ENCODE results near the gene CCT8L2.
"Not testable (repeated sequence)": the region's sequence is repeated elsewhere in the genome, so short reads cannot be mapped to it uniquely, and the experiment has no call there.

CCT8L2 gene

DNA sequence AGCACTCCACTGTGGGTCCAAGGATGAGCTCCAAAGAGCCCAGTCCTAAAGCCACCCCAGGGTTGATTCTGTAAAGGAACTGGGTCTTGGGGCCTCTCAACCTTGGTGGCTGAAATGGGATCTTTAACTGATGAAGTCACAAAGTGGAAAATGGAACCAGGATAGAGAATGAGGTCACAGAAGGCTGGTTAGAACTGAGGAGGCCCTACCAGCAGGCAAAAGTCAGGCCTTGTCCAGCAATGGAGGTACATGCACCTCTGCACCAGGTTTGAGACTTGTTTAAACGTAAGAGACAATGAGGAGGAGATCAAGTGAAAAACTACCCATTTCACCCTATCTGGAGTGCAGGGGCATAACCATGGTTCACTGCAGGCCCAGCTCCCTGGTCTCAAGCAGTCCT, at the start of gene CCT8L2:
TSS of gene CCT8L2 (minus strand) at position 101 of the 400 bp plus-strand sequence. CDS start 260 bp downstream, outside the sequence.
- not testable (repeated sequence) for DNase-seq

- not testable (repeated sequence) for DNase-seq
These were observed 42.8 kb upstream of the CCT8L2 start for GRCh38 chr22:16635442-16635841.

DNA sequence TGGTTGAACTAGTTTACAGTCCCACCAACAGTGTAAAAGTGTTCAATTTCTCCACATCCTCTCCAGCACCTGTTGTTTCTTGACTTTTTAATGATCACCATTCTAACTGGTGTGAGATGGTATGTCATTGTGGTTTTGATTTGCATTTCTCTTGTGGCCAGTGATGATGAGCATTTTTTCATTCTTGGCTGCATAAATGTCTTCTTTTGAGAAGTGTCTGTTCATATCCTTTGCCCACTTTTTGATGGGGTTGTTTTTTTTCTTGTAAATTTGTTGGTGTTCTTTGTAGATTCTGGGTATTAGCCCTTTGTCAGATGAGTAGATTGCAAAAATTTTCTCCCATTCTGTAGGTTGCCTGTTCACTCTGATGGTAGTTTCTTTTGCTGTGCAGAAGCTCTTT, 41.5 kb upstream of the CCT8L2 start:
- not testable (repeated sequence) for DNase-seq

DNA sequence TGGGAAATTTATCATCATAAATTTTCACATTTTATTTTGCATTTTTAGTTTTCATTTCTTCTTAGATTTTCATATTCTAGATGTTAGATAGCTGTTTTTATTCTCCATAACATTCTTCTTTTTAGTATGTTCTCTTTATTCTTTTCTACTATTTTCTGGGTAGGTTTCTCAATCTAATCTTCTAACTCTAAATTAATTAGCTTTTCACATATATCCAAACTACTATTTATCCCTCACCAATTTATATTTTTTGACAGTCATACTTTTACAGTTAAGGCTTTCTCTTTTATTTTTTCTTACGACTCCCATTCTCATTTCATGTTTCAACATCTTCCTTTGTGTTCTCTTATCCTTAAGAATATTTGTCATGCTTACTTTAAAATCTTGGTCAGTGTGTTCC, 35.9 kb upstream of the CCT8L2 start:
- not testable (repeated sequence) for DNase-seq

GRCh38 chr22:16625018-16625417, 32.4 kb upstream of the CCT8L2 start:
- not testable (repeated sequence) for DNase-seq

DNA sequence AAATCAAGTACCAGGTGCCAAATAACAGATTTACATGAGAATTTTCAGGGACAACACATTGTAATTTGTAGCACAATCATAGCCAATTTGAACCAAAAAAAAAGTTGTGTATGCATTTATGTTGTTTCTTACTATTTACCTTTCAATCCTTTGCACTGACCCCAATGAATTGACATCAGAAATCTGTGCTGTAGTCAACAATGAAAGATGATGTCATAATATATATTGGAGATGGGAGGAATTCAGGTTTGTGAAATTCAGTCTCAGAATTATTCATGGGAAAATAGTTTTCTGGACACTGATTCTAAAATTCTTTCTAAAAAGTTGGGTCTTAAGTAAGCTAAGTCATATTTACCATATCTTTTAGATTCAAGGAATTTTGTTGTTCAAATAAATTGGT, 31.0 kb upstream of the CCT8L2 start:
- DNase-seq: not testable (repeated sequence)

GRCh38 chr22:16617516-16617915, 24.9 kb upstream of the CCT8L2 start:
- not testable (repeated sequence) for DNase-seq

- DNase-seq: not testable (repeated sequence)
These were observed 23.9 kb upstream of the CCT8L2 start for GRCh38 chr22:16616390-16616938.

DNA sequence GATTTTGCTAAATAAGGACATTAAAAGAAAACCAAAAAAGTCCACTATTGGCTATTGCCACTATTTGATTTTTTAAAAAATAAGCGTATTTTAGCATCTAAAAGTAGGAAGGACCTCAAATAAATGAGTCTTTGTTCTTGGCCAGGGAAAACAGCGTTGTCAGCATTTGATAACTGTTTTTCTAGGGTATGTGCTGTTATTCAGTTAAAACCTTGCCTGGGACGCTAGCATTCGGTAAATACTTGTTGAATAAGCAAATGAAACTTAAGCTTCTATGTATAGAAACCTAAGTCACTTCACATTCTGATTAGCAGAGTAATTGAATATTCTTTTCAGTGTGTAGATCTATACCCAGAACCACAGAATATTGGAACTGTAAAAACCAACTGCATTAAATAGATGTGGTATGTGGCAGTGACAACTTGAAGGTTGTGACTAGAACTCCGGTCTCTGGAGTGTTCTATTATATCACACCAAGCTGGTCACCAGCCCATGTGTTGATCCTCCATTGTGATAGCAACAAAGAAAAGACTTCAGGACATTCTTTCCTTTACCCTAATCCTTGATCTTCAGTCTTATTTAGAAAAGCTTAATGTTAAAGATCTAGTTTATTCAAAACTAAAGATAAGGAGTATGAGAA, 23.1 kb upstream of the CCT8L2 start:
- DNase-seq: not testable (repeated sequence)

DNA sequence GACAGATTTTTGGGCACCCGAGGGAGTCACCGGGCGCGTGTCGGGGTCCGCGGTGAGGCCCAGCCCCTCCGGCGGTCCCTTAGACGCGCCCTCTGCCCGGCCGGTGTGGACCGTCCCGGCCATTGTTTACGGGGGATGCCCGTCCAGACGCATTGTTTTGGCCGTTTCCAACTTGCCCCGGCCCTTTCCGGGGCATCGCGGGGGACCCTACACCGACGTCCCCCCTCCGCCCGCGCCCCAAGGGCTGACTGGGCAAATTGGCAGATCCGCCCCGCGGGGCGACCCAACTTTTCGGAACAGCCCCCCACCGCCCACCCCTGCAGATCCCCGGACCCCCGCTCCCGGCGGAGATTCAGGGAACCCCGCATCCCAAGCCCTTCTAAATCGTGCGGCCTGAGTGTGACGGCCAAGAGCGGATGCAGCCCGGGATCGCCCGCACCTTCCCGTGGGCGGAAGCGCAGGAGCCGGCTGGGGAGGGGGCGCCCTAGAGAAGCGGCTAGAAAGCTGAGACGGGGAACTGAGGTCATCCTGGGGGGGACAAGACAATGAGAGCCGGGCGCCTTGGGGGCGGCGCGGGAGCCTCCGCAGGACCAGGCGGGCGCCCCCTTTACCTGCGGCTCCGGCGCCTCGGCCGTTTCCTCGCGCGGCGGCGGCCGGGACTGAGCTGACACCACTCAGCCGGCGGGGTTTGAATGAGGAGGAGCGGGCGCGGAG, 17.1 kb upstream of the CCT8L2 start:
- no peak for DNase-seq

GRCh38 chr22:16608931-16609330, 16.3 kb upstream of the CCT8L2 start:
- no peak for DNase-seq

GRCh38 chr22:16604257-16604998, 11.8 kb upstream of the CCT8L2 start:
- DNase-seq: not testable (repeated sequence)

- DNase-seq: not testable (repeated sequence)
These were observed 11.2 kb upstream of the CCT8L2 start for GRCh38 chr22:16603770-16604242.

GRCh38 chr22:16603448-16603768, 10.8 kb upstream of the CCT8L2 start:
- DNase-seq: no peak

DNA sequence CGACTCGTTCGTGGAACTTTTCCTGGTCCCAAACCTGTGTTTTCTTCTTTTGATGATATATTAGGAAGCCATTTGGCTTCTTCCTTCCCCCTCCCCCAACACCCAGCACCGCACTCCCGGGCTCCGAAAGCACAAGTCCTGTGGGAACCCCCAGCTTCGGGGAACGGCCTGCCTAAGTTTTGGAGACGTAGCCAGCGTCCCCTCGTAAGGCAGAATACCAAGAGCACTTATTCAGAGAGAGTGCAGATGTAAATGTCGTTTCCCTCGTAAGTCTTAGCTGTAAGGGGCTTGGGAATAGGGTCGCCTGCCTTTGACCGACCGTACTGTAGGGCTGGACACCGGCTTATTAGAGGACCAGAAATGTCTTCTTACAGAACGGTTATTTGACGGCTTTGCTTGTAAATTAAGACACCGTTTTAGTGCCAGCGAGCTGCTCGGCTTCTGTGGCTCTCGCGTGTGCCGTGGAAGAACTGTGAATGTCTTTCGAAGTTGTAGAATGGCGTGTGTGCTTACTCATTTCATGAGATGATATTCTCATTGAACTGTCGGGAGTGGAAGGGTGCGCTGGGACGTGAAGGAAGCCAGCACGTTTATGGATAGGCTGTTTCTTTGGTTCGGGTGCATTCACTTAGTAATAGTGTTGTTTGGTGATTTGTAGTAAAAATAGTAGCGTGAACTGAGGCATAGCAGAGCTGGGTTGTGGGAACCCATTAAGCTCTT, 10.3 kb upstream of the CCT8L2 start:
- not testable (repeated sequence) for DNase-seq

DNA sequence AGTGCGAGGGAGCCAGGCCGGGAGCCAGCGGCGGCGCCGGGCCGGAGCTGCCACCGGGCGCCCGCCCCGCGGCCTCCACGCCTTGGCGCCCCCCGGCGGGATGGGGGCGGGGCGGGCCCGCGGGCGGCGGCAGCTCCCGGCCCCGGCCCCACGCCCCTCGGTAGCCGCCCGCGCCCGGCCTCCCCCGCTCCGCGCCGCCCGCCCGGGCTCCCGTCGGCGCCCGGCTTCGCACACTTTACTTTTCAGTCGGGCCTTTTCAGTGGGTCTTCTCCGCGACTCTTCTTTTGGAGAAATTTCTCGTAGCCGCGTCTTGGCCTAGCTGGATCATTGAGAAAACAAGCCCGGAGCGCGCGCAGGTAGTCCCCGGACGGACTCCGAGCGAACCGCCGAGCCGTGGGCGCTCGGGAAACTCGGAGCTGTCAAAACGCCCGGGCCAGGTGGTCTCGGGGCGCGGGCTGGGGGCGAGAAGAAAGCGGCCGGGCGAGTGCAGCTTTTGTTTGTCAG, 9.7 kb upstream of the CCT8L2 start:
- DNase-seq: not testable (repeated sequence)

DNA sequence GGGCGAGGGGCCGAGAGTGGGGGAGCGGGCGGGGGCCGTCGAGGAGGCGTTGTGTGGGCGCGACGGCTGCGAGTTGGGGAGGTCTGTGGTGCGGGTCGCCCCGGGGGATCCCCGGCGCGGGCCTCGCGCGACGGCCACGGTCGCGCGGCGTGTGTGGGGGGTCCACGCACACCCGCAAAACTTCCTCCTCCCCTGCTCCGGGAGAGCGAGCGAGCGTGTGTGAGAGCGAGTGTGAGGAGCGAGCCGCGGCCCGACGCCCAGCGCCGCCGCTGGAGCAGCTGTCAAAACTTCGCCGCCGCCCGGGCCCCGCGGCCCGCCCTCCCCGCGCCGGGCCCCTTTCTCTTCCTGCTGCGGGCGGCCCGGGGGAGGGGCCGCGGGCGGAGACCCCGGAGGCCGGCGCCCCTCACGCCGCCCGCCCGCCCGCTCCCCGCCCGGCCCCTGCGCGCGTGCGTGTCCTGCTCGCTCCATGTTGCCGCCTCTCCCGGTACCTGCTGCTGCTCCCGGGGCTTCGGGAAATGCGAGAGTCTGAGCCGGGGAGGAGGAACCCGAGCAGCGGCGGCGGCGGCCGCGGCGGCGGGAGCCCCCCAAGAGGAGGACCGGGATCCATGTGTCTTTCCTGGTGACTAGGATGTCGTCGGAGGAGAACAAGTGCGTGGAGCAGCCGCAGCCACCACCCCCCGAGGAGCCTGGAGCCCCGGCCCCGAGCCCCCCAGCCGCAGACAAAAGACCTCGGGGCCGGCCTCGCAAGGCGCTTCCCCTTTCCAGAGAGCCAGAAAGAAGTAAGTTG, 9.0 kb upstream of the CCT8L2 start:
- DNase-seq: no peak

DNA sequence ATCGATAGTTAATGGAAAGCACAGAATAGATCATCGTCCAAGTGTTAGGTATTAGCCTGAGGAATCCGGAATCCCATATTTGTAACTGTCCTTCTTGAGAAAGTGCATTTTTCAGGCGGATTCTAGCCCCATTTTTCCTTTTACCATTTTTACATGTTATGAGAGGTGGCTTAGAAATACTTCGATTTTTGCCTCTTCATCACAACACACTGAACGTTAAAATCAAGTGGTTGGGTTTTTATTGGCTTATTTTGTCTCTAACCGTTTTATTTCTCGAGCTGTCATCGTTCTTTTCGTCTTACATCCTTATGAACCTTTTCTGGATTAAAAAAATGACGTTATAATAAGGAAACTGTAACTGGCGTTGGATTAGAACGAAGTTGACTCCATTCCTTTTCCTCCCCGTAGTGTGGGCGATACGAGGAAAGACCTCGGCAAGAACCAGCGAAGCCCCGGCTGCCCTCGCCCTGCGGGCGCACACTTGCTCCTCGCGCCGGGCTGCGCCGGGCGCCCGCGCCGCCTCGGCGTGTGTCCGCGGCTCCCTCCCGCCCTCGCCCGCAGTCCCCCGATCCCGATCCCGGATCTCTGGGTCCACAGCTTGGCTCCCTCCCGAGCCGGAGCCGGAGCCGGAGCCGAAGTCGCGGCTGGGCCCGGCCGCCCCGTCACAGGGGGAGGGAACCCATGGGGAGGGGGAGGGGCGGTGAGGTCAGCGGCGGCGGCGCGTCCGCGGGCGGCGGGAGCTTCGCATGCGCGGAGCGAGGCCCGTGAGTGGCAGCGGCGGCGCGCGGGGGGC, 8.2 kb upstream of the CCT8L2 start:
- not testable (repeated sequence) for DNase-seq

DNA sequence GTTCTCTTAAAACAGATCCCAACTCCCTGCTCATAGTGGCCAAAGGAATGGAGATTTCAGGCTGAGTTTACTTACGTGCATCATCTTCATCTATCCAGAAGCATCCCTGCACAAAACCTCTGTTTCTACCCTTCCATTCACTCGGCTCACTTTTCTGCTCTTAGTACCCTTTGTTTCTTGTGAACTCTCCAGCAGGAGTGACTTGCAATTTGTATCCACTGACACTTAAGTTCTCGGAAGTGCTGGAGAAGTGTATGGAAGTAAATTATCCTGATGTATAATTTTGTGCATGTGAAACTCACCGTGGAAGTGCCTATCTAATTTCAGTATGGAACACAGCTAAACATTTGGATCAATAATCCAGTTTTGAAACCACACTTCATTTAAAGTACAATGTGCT, 7.0 kb upstream of the CCT8L2 start:
- DNase-seq: not testable (repeated sequence)

DNA sequence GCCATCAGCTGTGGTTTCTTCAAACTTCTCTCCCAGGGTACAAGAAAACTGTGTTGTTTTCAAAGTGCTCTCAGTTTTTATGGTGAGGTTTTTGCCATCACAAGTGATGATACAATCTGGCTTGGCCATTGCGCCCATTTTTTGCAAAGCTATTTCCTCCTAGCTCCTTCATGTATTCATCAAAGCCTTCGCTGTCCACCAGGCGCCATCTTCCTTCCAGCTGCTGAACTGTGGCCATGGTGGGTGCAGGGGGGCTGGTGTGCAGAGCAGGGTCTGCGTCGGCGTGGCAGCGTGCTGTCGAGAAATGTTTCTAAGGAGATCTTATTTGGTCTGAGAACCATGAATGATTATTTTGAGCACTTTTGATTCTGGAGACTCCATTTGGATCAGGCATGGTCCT, 2.6 kb upstream of the CCT8L2 start:
- DNase-seq: not testable (repeated sequence)

DNA sequence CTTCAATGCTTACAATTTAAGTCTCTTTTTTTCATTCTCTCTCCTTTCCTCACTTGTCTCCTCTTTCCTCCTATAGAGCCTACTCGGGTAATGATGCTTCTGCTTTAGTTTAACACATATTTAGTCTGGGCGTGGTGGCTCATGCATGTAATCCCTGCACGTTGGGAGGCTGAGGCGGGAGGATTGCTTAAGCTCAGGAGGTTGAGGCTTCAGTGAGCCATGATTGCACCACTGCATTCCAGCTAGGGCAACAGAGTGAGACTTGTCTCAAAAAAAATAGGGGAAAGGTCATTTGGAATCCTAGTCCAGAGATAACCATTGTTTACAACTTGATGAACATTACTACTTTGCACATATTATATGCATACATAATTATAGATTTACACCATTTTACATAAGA, 1.4 kb upstream of the CCT8L2 start:
- DNase-seq: no peak

Measured in Kasumi-1 (cell line).